Epithelial cell of esophagus (primary cell): Measurements from ENCODE around the gene ANTKMT.

Experiments used
- DNase-seq: peaks from one replicate; pipeline ENCODE4 v3.0.0; 2010; ENCODE audit warnings: low read depth
- H3K4me3 ChIP-seq: 2 replicates; pipeline ENCODE4 v1.5.1; 2011; ENCODE audit warnings: mild to moderate bottlenecking, low read length, control low read depth
- CTCF ChIP-seq: IDR thresholded peaks from 2 replicates; pipeline ENCODE4 v1.5.1; 2011; ENCODE audit warnings: low read depth, mild to moderate bottlenecking, low read length, control low read depth, inconsistent platforms; ENCODE audit not compliant: insufficient read depth; ENCODE audit errors: missing control alignments

Gene ANTKMT

GRCh38 chr16:674968-675883 lies 45.7 kb upstream of the ANTKMT start, which contains the start of gene RHBDL1:
RHBDL1 (plus strand) TSS chr16:675671; CDS start chr16:675791, 120 bp downstream.
- no peak for TF ChIP-seq CTCF
- no peak for DNase-seq
- H3K4me3 ChIP-seq: peak within 1 kb of the TSS; percentile 31

- no peak for DNase-seq
- H3K4me3 ChIP-seq: peak overlapping the region; percentile 31
- no peak for TF ChIP-seq CTCF
Observed at GRCh38 chr16:675884-676564, 44.9 kb upstream of the ANTKMT start.

- no peak for DNase-seq
- TF ChIP-seq CTCF: no peak
- H3K4me3 ChIP-seq: no peak overlapping the region
Observed at GRCh38 chr16:676565-676902, 44.4 kb upstream of the ANTKMT start.

GRCh38 chr16:676913-677312 lies 44.0 kb upstream of the ANTKMT start:
- no peak for TF ChIP-seq CTCF
- peak overlapping the region; percentile 30 for H3K4me3 ChIP-seq
- DNase-seq: peak; percentile 98

- TF ChIP-seq CTCF: no peak
- DNase-seq: no peak
- peak overlapping the region; percentile 30 for H3K4me3 ChIP-seq
Observed at GRCh38 chr16:677316-678190, 43.4 kb upstream of the ANTKMT start.

GRCh38 chr16:678209-678857 lies 42.6 kb upstream of the ANTKMT start:
- no peak overlapping the region for H3K4me3 ChIP-seq
- TF ChIP-seq CTCF: no peak
- DNase-seq: no peak
